Measurements from ENCODE around the gene MORN1.

DNA sequence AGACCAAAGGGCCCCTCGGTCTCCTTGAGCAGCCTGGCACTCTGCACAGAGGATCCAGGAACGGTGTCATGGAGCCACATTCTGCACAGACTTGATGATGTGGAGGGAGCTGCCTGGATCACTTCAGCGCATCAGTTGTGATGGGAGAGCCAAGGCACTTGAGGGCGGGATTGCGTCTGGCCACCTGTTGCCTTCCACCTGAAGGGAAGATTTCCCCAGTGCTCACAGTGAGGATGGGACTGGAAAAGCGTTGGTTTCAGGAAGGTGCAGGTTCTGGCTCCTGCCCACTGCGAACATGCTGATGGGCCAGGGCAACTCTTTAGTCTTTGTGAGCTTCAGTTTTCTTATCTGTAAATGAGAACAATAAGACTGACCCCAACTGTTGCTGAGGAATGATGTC lies 2.9 kb upstream of the MORN1 start:
- no peak for TF ChIP-seq POLR2A (IDR thresholded peaks at IDR 0.05)
- TF ChIP-seq, protein P1, sequence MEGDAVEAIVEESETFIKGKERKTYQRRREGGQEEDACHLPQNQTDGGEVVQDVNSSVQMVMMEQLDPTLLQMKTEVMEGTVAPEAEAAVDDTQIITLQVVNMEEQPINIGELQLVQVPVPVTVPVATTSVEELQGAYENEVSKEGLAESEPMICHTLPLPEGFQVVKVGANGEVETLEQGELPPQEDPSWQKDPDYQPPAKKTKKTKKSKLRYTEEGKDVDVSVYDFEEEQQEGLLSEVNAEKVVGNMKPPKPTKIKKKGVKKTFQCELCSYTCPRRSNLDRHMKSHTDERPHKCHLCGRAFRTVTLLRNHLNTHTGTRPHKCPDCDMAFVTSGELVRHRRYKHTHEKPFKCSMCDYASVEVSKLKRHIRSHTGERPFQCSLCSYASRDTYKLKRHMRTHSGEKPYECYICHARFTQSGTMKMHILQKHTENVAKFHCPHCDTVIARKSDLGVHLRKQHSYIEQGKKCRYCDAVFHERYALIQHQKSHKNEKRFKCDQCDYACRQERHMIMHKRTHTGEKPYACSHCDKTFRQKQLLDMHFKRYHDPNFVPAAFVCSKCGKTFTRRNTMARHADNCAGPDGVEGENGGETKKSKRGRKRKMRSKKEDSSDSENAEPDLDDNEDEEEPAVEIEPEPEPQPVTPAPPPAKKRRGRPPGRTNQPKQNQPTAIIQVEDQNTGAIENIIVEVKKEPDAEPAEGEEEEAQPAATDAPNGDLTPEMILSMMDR (IDR thresholded peaks at IDR 0.05), result no peak
